ENCODE results near the gene MRGPRX2.
A peak's percentile ranks its signal among the peaks of the same experiment; 100 is the strongest.

Gene MRGPRX2

GRCh38 chr11:19075636-19076035 is 15.1 kb upstream of the MRGPRX2 start:
- no peak for DNase-seq (ENCODE audit: low read depth)

DNA sequence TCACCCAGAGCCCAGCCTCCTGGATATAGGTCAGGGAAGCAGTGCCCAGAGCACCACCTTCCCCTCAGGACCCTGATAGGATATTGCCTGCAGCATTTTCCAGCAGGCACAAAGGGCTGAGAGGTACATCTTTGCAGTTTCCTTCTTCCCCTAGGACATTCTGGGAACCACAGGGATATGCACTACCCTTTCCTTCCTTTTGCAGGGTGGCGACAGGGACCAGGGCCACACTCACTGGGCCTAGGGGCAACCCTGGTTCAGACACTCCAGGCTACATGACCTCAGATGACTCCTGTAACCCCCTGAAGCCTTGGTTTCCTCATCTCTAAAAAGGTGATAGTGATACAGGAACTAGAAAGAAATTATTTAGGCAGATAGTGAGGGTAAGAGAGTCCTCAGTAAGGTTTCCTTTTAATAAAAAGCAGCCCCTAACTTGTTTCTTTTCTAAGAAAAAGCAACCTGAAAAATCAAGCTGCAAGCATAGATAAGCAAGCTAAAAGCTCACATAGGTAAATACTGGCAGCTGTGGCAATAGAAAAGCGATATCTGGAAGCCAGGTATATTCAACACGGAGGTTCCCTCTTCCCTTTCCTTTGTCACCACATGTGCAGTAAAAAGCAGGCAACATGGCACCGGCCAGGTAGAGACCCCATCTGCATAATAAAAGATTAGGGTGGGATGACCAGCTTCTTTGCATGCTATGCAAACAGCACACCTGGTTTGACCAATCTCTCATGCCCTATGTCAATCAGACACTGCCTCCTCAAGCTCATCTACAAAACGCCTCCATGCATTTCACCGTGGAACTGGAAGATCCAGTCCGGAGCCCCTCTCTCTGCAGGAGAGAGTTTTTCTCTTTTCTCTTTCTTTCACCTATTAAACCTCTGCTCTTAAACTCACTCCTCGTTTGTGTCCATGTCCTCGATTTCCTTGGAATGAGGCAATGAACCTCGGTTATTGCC is 13.2 kb upstream of the MRGPRX2 start:
- DNase-seq (ENCODE audit: low read depth) = no peak

- no peak for DNase-seq (ENCODE audit: low read depth)
These were observed 11.9 kb upstream of the MRGPRX2 start for GRCh38 chr11:19072464-19072863.

GRCh38 chr11:19071255-19071654 is 10.7 kb upstream of the MRGPRX2 start:
- peak; percentile 29 for DNase-seq (ENCODE audit: low read depth)

DNA sequence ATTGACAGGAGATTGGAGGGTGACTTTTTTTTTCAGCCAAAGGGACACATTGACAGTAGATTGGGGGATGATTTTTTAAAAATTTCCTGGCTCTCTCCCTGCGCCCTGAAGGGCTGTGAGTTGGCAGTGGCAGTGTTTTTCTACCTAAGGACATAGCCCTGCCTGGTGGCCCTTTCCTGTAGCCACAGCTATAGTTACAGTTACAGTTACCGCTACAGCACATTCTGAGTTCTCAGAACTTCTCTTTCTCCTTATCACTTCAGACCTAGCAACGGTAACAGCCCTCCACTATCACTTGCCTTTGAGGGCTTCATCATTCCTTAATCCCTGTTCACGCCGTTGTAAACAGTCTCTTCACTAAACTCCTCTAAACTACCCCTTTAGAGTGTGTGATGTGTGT is 684 bp downstream of the MRGPRX2 start:
- DNase-seq (ENCODE audit: low read depth) = no peak

- DNase-seq (ENCODE audit: low read depth) = no peak
These were observed 4.6 kb downstream of the MRGPRX2 start for GRCh38 chr11:19055905-19056304.

- no peak for DNase-seq (ENCODE audit: low read depth)
These were observed 5.5 kb downstream of the MRGPRX2 start for GRCh38 chr11:19055016-19055415.

DNA sequence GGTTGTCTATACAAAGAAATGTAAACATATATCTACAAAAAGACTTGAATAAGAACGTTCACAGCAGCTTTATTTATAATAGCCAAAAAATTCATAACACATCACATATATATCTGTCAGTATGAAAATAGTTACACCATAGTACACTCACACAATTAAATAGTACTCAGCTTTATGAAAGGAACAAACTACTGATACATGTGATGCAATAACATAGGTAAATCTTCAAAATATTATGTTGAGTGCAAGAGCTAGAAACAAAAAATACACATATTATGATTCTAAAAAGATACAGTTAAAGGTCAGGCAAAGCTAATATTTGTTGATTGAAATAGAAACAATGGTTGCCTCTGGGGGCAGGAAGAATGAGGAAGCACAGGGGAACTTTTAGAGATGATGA is 6.6 kb downstream of the MRGPRX2 start:
- no peak for DNase-seq (ENCODE audit: low read depth)

GRCh38 chr11:19050281-19050680 is 10.2 kb downstream of the MRGPRX2 start:
- no peak for DNase-seq (ENCODE audit: low read depth)

GRCh38 chr11:19049351-19049750 is 11.2 kb downstream of the MRGPRX2 start:
- DNase-seq (ENCODE audit: low read depth) = no peak

DNA sequence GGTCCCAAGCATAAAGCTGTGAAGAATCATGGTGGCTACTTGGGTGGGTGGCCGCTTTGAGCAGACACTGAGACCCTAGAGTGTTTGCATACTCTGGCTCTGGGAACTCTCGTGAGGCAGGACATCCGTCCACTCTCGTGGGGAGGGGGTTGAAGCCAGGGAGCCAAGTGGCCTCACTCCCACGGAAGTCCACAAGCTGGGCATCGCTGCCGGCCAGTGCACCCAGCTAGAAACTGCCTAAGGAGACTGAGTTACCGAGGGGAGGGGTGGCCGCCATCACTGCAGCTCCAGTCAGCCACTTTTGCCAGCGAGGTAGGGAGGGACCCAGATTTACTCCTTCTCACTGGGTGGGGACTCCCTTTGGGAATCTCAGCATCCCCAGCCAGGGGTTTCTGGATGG is 20.5 kb downstream of the MRGPRX2 start:
- DNase-seq (ENCODE audit: low read depth) = no peak

DNA sequence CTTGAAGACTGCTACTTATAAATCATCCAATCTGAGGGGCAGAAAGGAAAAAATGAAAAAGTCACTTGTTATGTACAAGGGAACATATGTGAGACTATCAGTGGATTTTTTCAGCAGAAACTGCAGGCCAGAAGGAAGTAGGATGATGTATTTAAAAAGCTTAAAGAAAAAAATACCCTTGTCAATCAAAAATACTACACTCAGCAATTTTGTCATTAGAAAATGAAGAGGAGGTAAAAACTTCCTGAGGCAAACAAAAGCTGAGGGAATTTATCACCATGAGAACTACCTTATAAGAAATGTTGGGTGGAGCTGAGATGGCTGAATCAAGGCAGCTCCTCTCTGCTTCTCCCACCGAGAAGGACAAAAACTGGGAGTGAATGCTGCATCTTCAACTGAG is 21.1 kb downstream of the MRGPRX2 start:
- DNase-seq (ENCODE audit: low read depth) = no peak

DNA sequence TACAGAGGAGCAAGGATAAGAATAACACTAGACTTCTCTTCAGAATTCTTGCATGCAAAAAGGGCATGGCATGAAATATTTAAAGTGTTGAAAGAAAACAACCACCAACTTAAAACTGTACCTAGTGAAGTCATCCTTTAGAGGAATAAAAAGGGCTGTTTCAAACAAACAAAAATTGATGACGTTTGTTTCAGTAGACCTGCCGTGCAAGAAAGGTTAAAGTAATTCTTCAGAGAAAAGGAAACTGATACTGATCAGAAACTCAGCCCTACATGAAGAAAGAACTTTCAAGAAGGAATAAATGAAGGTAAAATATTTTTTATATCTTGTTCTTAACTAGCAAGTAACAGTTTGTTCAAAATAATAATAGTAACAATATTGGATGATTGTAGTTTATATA is 27.5 kb downstream of the MRGPRX2 start:
- no peak for DNase-seq (ENCODE audit: low read depth)

DNA sequence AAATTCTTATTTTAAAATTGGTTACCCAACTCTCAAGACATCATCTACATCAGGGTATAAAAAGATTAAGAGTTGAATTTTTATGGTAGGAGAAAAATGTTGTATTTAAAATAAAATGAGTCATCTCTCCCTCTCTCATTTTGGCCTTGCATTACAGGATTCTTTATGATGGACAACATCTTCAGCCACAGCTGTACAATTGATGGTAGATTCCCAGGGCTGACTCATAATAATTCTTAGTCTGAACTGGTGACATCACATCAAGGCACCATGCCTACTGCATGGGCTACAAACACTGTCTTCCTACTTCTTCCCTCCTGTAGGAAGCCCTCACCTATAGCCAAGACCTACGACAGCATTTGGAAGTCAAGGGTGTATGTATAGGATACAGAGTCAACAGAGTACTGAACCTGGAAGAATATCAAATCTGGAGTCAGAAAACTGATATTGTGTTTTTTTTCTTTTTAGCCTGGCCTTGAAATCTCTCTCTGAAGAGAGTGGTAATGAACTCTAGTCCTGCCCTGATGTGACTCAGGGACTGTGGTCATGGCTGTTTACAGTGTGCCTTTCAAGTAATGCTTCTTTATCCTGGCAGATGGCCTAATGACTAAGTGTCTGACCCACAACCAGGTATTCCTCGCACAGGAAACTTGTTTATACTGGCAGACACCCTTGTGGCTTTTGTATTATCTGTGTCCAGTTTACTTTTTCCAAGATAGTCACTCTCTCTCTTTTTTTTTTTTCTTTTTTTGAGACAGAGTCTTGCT is 32.5 kb downstream of the MRGPRX2 start:
- no peak for DNase-seq (ENCODE audit: low read depth)

DNA sequence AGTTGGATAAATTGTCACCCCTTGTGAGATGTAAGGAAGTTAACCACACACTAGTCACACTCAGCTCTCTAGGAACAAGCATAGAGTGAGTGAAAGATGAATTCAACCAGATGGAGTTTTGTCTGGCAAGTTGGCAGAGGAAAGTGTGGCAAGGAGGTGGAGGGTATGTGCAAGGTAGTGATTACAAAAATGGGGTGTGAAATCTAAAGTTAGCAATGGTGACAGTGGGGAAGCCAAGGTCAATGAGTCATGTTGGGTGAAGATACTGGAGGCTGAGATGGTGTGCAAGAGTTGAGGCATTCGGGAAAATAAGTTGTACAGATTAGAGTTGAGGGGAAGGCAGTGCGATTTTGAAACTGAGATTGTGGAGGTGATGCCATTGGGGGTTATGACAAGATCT is 33.7 kb downstream of the MRGPRX2 start:
- DNase-seq (ENCODE audit: low read depth) = no peak

GRCh38 chr11:19025481-19026406 is 34.8 kb downstream of the MRGPRX2 start:
- no peak for DNase-seq (ENCODE audit: low read depth)

GRCh38 chr11:19020831-19021230 is 39.7 kb downstream of the MRGPRX2 start:
- no peak for DNase-seq (ENCODE audit: low read depth)

GRCh38 chr11:19018901-19019300 is 41.6 kb downstream of the MRGPRX2 start:
- DNase-seq (ENCODE audit: low read depth) = no peak

- no peak for DNase-seq (ENCODE audit: low read depth)
These were observed 47.2 kb downstream of the MRGPRX2 start for GRCh38 chr11:19013181-19013857.

DNA sequence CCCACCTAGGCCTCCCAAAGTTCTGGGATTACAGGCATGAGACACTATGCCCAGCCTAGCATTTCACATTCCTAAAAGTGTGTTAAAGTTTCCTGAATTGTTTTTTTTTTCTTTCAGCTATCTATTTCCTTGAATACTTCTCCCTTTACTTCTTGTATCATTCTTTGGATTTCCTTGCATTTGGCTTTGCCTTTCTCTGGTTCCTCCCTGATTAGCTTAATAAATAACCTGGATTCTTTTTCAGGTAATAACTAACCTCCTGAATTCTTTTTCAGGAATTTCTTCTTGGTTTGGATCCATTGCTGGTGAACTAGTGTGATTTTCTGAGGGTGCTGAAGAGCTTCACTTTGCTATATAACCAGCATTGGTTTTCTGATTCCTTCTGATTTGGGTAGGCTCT is 47.9 kb downstream of the MRGPRX2 start:
- DNase-seq (ENCODE audit: low read depth) = no peak
